Gastroesophageal sphincter (tissue), 4 donors: ENCODE data around the gene LCMT1. TPM values are rescaled to one million over a fixed set of nuclear protein-coding genes. Genes with fewer than 3 reads are reported as not detected.

Experiments used
- ATAC-seq: fragments of 150-250 bp; one replicate; pipeline ENCODE4 v1.9.1; 2016; ENCODE audit warnings: mild to moderate bottlenecking, moderate library complexity
- H3K27ac ChIP-seq, 4 donors: fragments of 200-600 bp; sonication (generic) in 3 of 4; 1 replicate in 3 of 4; 2 replicates in 1 of 4; pipeline ENCODE4 v1.5.1; 2016 to 2019
- H3K27me3 ChIP-seq: fragments of 200-600 bp; sonication (generic); one replicate; pipeline ENCODE4 v1.5.1; 2019
- H3K36me3 ChIP-seq, 2 donors: fragments of 200-600 bp; sonication (generic); one replicate each; pipeline ENCODE4 v1.5.1; 2019; ENCODE audit warnings: control low read depth in 1 of 2
- H3K4me1 ChIP-seq, 3 donors: fragments of 200-600 bp; sonication (generic); 1 replicate in 2 of 3; 2 replicates in 1 of 3; pipeline ENCODE4 v1.5.1; 2016 to 2019; ENCODE audit warnings: control low read depth in 2 of 3
- H3K4me3 ChIP-seq, 2 donors: fragments of 200-600 bp; sonication (generic); one replicate each; pipeline ENCODE4 v1.5.1; 2019; ENCODE audit warnings: mild to moderate bottlenecking in 1 of 2, moderate library complexity in 1 of 2
- H3K9me3 ChIP-seq, 3 donors: fragments of 200-600 bp; sonication (generic); one replicate each; pipeline ENCODE4 v1.5.1; 2017 to 2019; ENCODE audit warnings: control low read depth in 2 of 3
- EP300 ChIP-seq: sonication (generic); formaldehyde crosslinking; IDR thresholded peaks from one replicate; pipeline ENCODE4 v1.6.1; 2017; ENCODE audit warnings: antibody characterized with exemption, mild to moderate bottlenecking
- POLR2A ChIP-seq, 2 donors: fragments of 450-650 bp; IDR thresholded peaks; one replicate each; pipeline ENCODE4 v1.6.1; 2017; ENCODE audit warnings: antibody characterized with exemption in 2 of 2, mild to moderate bottlenecking in 2 of 2, moderate library complexity in 1 of 2
- POLR2AphosphoS5 ChIP-seq: sonication (generic); formaldehyde crosslinking; IDR thresholded peaks from one replicate; pipeline ENCODE4 v1.6.1; 2017; ENCODE audit warnings: antibody characterized with exemption
- WGBS, 2 donors: methylation state at CpG; one replicate each; pipeline ENCODE4 v1.1.5; 2018; ENCODE audit warnings: low coverage in 1 of 2; 5-methylcytosine and 5-hydroxymethylcytosine counted together
- total RNA-seq, 4 donors: library from RNA; depleted of rRNA; stranded (reverse); fragments of >200 nt; gene quantifications; one replicate each; pipeline ENCODE4 v1.1.0, GENCODE V29; 2016
- TF ChIP-seq, protein P1 (sequence below), 4 experiments: fragments of 200-600 bp in 2 of 4; fragments of 450-650 bp in 2 of 4; sonication (generic) in 1 of 4; IDR thresholded peaks; one replicate each; pipeline ENCODE4 v1.5.1; 2017 to 2019; ENCODE audit warnings: antibody characterized with exemption in 4 of 4, mild to moderate bottlenecking in 2 of 4, moderate library complexity in 2 of 4

The LCMT1 gene
- total RNA-seq, 4 donors from 2014 or later = 15.1 to 49.3 (median 24.9) TPM

DNA sequence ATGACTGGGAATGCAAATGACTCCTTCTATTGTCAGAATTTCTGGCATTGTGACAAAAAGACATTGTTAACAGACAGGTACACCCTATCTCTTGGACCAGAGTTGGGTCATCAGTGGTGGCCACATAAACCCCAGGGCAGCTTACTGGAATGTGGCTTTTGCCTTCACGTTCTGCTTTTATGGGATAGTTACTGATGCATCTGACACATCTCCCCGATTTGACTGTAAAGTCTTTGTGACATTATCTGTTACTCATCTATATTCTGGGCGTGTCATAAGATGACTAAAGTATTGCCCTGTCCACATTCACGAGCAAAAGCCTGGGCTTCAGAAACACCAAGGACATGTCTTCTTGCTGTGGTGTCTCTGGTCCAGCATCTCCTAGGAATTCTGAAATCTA lies 86.5 kb downstream of the LCMT1 start:
- no peak for ATAC-seq
- WGBS, 2 donors = 93 to 100% methylated on average over 2 to 3 of the region's 4 CpGs
- no peak overlapping the region for H3K27ac ChIP-seq
- no peaks in the 10 kb centered on the region for H3K4me1 ChIP-seq
- no peaks in the 10 kb centered on the region for H3K9me3 ChIP-seq
- no peak for TF ChIP-seq EP300
- no peak for TF ChIP-seq POLR2A (IDR thresholded peaks at IDR 0.05)
- TF ChIP-seq, protein P1, sequence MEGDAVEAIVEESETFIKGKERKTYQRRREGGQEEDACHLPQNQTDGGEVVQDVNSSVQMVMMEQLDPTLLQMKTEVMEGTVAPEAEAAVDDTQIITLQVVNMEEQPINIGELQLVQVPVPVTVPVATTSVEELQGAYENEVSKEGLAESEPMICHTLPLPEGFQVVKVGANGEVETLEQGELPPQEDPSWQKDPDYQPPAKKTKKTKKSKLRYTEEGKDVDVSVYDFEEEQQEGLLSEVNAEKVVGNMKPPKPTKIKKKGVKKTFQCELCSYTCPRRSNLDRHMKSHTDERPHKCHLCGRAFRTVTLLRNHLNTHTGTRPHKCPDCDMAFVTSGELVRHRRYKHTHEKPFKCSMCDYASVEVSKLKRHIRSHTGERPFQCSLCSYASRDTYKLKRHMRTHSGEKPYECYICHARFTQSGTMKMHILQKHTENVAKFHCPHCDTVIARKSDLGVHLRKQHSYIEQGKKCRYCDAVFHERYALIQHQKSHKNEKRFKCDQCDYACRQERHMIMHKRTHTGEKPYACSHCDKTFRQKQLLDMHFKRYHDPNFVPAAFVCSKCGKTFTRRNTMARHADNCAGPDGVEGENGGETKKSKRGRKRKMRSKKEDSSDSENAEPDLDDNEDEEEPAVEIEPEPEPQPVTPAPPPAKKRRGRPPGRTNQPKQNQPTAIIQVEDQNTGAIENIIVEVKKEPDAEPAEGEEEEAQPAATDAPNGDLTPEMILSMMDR (IDR thresholded peaks at IDR 0.05) = no peak
- no peak for TF ChIP-seq POLR2AphosphoS5
- no peak overlapping the region for H3K4me3 ChIP-seq
- H3K36me3 ChIP-seq = no peaks in the 10 kb centered on the region
- no peaks in the 10 kb centered on the region for H3K27me3 ChIP-seq

DNA sequence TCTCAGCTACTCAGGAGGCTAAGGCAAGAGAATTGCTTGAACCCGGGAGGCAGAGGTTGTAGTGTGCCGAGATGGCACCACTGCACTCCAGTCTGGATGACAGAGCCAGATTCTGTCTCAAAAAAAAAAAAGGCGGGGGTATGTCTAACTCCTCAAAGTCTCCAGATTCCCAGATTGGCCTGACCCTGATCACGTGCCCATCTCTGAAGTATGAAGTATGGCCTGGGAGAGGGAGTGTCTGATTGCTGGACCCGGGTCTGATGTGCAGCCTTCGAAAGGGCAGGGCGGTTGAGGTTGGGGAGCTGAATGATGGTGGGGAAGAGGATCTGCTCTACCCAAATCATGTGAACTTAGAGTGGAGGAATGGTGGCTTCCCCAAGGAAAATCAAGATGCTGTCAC lies 87.9 kb downstream of the LCMT1 start:
- H3K27ac ChIP-seq = no peak overlapping the region
- no peak overlapping the region for H3K4me3 ChIP-seq

DNA sequence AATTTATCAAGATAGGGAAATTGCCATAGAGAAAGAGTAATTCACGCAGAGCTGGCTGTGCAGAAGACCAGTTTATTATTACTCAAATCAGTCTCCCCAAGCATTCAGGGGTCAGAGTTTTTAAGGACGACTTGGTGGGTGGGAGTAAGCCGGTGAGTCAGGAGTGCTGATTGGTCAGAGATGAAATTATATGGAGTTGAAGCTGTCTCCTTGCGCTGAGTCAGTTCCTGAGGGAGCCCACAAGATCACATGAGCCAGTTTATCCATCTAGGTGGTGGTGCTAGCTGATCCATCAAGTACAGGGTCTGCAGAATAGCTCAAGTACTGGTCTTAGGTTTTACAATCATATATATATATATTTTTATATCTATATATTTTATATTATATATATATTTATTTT lies 99.2 kb downstream of the LCMT1 start:
- H3K4me3 ChIP-seq = no peak overlapping the region
- H3K36me3 ChIP-seq = no peaks in the 10 kb centered on the region
- H3K27me3 ChIP-seq = no peaks in the 10 kb centered on the region
- no peak for TF ChIP-seq POLR2AphosphoS5
- no peak for TF ChIP-seq EP300
- TF ChIP-seq, protein P1 (IDR thresholded peaks at IDR 0.05) = no peak
- no peak for TF ChIP-seq POLR2A (IDR thresholded peaks at IDR 0.05)
- 23 to 64% methylated on average over 2 to 3 of the region's 4 CpGs for WGBS, 2 donors
- ATAC-seq = no peak
- H3K4me1 ChIP-seq = no peaks in the 10 kb centered on the region
- H3K9me3 ChIP-seq = peaks cover 0 to 6% (median 0%) of the 10 kb centered on the region in 3 donors
- no peak overlapping the region for H3K27ac ChIP-seq

More for the DNA sequence above, 87.9 kb downstream of the LCMT1 start:
- no peaks in the 10 kb centered on the region for H3K9me3 ChIP-seq
- ATAC-seq = no peak
- no peaks in the 10 kb centered on the region for H3K4me1 ChIP-seq
- no peaks in the 10 kb centered on the region for H3K27me3 ChIP-seq
- no peaks in the 10 kb centered on the region for H3K36me3 ChIP-seq
- TF ChIP-seq POLR2AphosphoS5 (no peak), EP300 (no peak), POLR2A (IDR thresholded peaks at IDR 0.05) (no peak)
- TF ChIP-seq, protein P1 (IDR thresholded peaks at IDR 0.05) = no peak
- WGBS, 2 donors = 91 to 100% methylated on average over 2 to 7 of the region's 7 CpGs

DNA sequence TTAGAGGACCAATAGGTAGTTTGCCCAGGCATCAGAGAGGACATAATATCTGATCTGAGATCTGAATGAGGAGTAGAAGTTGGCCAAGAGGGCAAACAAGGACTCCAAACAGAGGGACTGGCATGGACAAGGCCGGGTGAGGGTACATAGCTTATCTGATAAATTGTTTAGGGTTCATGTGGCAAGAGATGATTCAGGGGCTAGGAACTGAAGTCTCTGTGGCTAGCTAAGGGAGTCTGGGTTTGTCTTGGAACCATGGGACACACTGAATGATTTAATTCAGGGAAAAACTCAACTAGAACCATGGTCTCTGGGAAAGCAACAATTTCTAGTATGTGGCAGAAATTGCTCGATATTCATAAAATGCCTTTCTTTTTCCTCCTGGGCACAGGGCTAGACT lies 101.1 kb downstream of the LCMT1 start:
- Histone ChIP-seq H3K27me3 (no peaks in the 10 kb centered on the region), H3K9me3 (peaks cover 0 to 6% (median 0%) of the 10 kb centered on the region in 3 donors), H3K36me3 (no peaks in the 10 kb centered on the region), H3K27ac (no peak overlapping the region), H3K4me1 (no peaks in the 10 kb centered on the region), H3K4me3 (no peak overlapping the region)
- no peak for ATAC-seq
- TF ChIP-seq, protein P1 (IDR thresholded peaks at IDR 0.05) = no peak
- TF ChIP-seq POLR2AphosphoS5 (no peak), POLR2A (IDR thresholded peaks at IDR 0.05) (no peak), EP300 (no peak)
- 90% methylated on average over 2 of the region's 2 CpGs; no CpG with 5 or more reads in 1 of the 2 donors for WGBS, 2 donors

DNA sequence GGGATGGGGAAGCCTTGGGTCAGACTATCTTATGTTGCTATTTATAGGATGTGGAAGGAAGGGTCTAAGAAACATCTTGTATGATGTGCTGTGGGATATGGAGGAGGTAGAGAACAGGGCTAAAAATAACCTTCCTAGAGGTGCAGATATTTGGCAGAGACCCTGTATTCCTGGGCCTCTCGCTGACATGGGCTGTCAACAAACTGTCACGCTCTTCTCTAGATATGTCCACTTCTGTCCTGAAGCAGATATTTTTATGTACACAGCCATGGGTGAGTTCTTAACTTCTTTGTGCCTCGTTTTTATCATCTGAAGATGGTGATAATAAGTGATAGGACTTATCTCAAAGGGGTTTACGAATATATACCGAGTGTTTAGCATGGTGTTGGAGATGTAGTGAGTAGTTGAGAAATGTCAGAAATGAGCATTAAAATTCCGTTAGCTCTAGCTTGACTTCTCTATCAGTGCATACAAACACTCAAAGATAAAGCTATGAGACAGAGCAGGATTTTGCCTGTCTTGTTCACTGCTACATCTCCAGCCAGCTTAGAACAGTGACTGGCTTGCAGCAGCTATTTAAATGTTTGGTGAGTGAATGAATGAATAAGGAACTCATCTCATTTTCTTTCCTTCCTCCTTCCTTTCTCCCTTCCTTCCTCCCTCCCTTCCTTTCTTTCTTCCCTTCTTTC lies 102.3 kb downstream of the LCMT1 start:
- Histone ChIP-seq H3K27ac (no peak overlapping the region), H3K9me3 (peaks cover 0 to 6% (median 0%) of the 10 kb centered on the region in 3 donors), H3K4me3 (no peak overlapping the region), H3K4me1 (no peaks in the 10 kb centered on the region), H3K36me3 (no peaks in the 10 kb centered on the region), H3K27me3 (no peaks in the 10 kb centered on the region)
- 21 to 37% methylated on average over 3 to 6 of the region's 6 CpGs for WGBS, 2 donors
- ATAC-seq = no peak
- TF ChIP-seq POLR2AphosphoS5 (no peak), EP300 (no peak), POLR2A (IDR thresholded peaks at IDR 0.05) (no peak)
- TF ChIP-seq, protein P1 (IDR thresholded peaks at IDR 0.05) = no peak
